H1 (cell line): ENCODE measurements around the gene ABHD6. TPM values are rescaled to one million over a fixed set of nuclear protein-coding genes. Genes with fewer than 3 reads are reported as not detected.

Source experiments
- CTCF ChIA-PET: fragments of 300-600 bp; sonication (Branson Sonifier 250); formaldehyde crosslinking; loops from one replicate; lab custom pipeline; 2021; ENCODE audit not compliant: partially characterized antibody; lab: Charles Lee
- POLR2A ChIA-PET: fragments of 300-600 bp; sonication (Branson Sonifier 250); formaldehyde crosslinking; loops from one replicate; lab custom pipeline; 2021; ENCODE audit warnings: inconsistent platforms; ENCODE audit not compliant: partially characterized antibody; lab: Charles Lee
- DNase-seq, 2 experiments: peaks; one replicate each; pipeline versions ENCODE4 v3.0.0 to v3.0.0-alpha.2; 2010 to 2022; ENCODE audit warnings: low spot score in 2 of 2, low read depth in 1 of 2, mixed read lengths in 1 of 2
- FAIRE-seq: peaks from 2 replicates; lab custom pipeline; 2011; peaks lifted over from hg19 to GRCh38; lab: Jason Lieb, UNC
- H2AFZ ChIP-seq: 2 replicates; pipeline ENCODE4 v1.8.1; 2012; ENCODE audit warnings: low read length, inconsistent platforms
- H2AK5ac ChIP-seq: 2 replicates; pipeline ENCODE4 v1.6.1; 2013; ENCODE audit warnings: low read depth, low read length
- H2BK120ac ChIP-seq: replicated peaks from 2 replicates; pipeline ENCODE3; 2013; ENCODE audit warnings: low read depth, low read length, inconsistent platforms
- H2BK12ac ChIP-seq: 2 replicates; pipeline ENCODE4 v1.6.1; 2013; ENCODE audit warnings: low read depth, low read length
- H2BK15ac ChIP-seq: 2 replicates; pipeline ENCODE4 v1.6.1; 2013; ENCODE audit warnings: low read length
- H2BK20ac ChIP-seq: 2 replicates; pipeline ENCODE4 v1.6.1; 2013; ENCODE audit warnings: low read length
- H2BK5ac ChIP-seq: 2 replicates; pipeline ENCODE4 v1.6.1; 2013; ENCODE audit warnings: low read depth, low read length
- H3K14ac ChIP-seq: 2 replicates; pipeline ENCODE4 v1.6.1; 2013; ENCODE audit warnings: inconsistent platforms; ENCODE audit not compliant: insufficient read length
- H3K18ac ChIP-seq: 2 replicates; pipeline ENCODE4 v1.6.1; 2013; ENCODE audit warnings: low read length; ENCODE audit errors: extremely low read depth
- H3K23ac ChIP-seq: 2 replicates; pipeline ENCODE4 v1.6.1; 2013; ENCODE audit warnings: inconsistent platforms; ENCODE audit not compliant: insufficient read length
- H3K23me2 ChIP-seq: 2 replicates; pipeline ENCODE4 v1.6.1; 2013; ENCODE audit warnings: low read depth, low read length
- H3K27ac ChIP-seq: 2 replicates; pipeline ENCODE4 v1.6.1; 2011; ENCODE audit warnings: low read depth, low read length, inconsistent platforms
- H3K27me3 ChIP-seq, 4 experiments: replicated peaks in 1 of 4; 1 replicate in 1 of 4; 2 replicates in 3 of 4; pipeline versions ENCODE4 v1.6.1 to v1.8.1; 2011 to 2013; ENCODE audit warnings: low read length in 3 of 4, mild to moderate bottlenecking in 3 of 4, inconsistent platforms in 2 of 4, mixed read lengths in 2 of 4, moderate library complexity in 1 of 4; ENCODE audit not compliant: control insufficient read depth in 3 of 4, insufficient read depth in 3 of 4; ENCODE audit errors: extremely low read depth in 1 of 4
- H3K36me3 ChIP-seq, 4 experiments: 2 replicates each; pipeline versions ENCODE4 v1.6.1 to v1.8.1; 2011 to 2013; ENCODE audit warnings: mild to moderate bottlenecking in 4 of 4, low read length in 3 of 4, moderate library complexity in 2 of 4, control low read depth in 1 of 4, inconsistent platforms in 1 of 4; ENCODE audit not compliant: insufficient read depth in 4 of 4, control insufficient read depth in 2 of 4
- H3K4ac ChIP-seq: replicated peaks from 2 replicates; pipeline ENCODE3; 2013; ENCODE audit warnings: low read length, low read depth, mixed read lengths, inconsistent platforms; ENCODE audit not compliant: insufficient read length
- H3K4me1 ChIP-seq, 4 experiments: replicated peaks in 1 of 4; 1 replicate in 1 of 4; 2 replicates in 3 of 4; pipeline versions ENCODE4 v1.6.1 to v1.8.1; 2011 to 2013; ENCODE audit warnings: low read length in 3 of 4, inconsistent platforms in 2 of 4, mixed read lengths in 1 of 4; ENCODE audit not compliant: insufficient read depth in 4 of 4, control insufficient read depth in 3 of 4
- H3K4me2 ChIP-seq, 2 experiments: 2 replicates each; pipeline versions ENCODE4 v1.6.1 to v1.8.1; 2011 to 2013; ENCODE audit warnings: low read depth in 2 of 2, low read length in 2 of 2, control low read depth in 1 of 2, inconsistent platforms in 1 of 2, mild to moderate bottlenecking in 1 of 2; ENCODE audit not compliant: insufficient read depth in 1 of 2
- H3K4me3 ChIP-seq, 4 experiments: fragments of 200-600, 300-600 bp in 1 of 4; sonication (generic), shearing (Covaris generic), sonication (Bioruptor Twin) in 1 of 4; 2 replicates each; pipeline versions ENCODE4 v1.5.1 to v1.8.1; 2011 to 2016; ENCODE audit warnings: low read length in 4 of 4, low read depth in 3 of 4, control low read depth in 2 of 4, inconsistent platforms in 2 of 4, mild to moderate bottlenecking in 2 of 4, mixed read lengths in 1 of 4, moderate library complexity in 1 of 4; ENCODE audit not compliant: insufficient read depth in 2 of 4; ENCODE audit errors: extremely low read depth in 1 of 4
- H3K56ac ChIP-seq: replicated peaks from 2 replicates; pipeline ENCODE3; 2013; ENCODE audit warnings: low read depth, mild to moderate bottlenecking, mixed read lengths, low read length, inconsistent platforms; ENCODE audit not compliant: insufficient read length
- H3K79me1 ChIP-seq: 2 replicates; pipeline ENCODE4 v1.6.1; 2013; ENCODE audit warnings: low read depth, low read length, control low read depth
- H3K79me2 ChIP-seq, 2 experiments: 2 replicates each; pipeline versions ENCODE4 v1.6.1 to v1.8.1; 2012 to 2013; ENCODE audit warnings: low read length in 2 of 2, mild to moderate bottlenecking in 2 of 2, inconsistent platforms in 1 of 2; ENCODE audit not compliant: insufficient read depth in 2 of 2, control insufficient read depth in 1 of 2
- H3K9ac ChIP-seq, 4 experiments: replicated peaks in 1 of 4; 1 replicate in 1 of 4; 2 replicates in 3 of 4; pipeline versions ENCODE4 v1.6.1 to v1.8.1; 2011 to 2013; ENCODE audit warnings: low read depth in 3 of 4, low read length in 3 of 4, control low read depth in 2 of 4, mild to moderate bottlenecking in 2 of 4, moderate library complexity in 2 of 4, inconsistent platforms in 1 of 4; ENCODE audit errors: extremely low read depth in 1 of 4
- H3K9me3 ChIP-seq, 2 experiments: 2 replicates each; pipeline versions ENCODE4 v1.6.1 to v1.8.1; 2012 to 2013; ENCODE audit warnings: mild to moderate bottlenecking in 2 of 2, moderate library complexity in 2 of 2, control low read depth in 1 of 2, inconsistent platforms in 1 of 2, low read depth in 1 of 2, low read length in 1 of 2, mixed read lengths in 1 of 2; ENCODE audit not compliant: insufficient read depth in 2 of 2
- H4K20me1 ChIP-seq, 2 experiments: replicated peaks in 1 of 2; 2 replicates each; pipeline versions ENCODE3 to v1.8.1; 2011 to 2013; ENCODE audit warnings: inconsistent platforms in 2 of 2, low read length in 2 of 2, mild to moderate bottlenecking in 1 of 2; ENCODE audit not compliant: insufficient read depth in 2 of 2, control insufficient read depth in 1 of 2
- H4K5ac ChIP-seq: 2 replicates; pipeline ENCODE4 v1.6.1; 2013; ENCODE audit warnings: low read length, low read depth, mixed read lengths, inconsistent platforms; ENCODE audit not compliant: insufficient read length
- H4K8ac ChIP-seq: 2 replicates; pipeline ENCODE4 v1.8.0; 2013; ENCODE audit warnings: mild to moderate bottlenecking, moderate library complexity, low read length, inconsistent platforms; ENCODE audit not compliant: insufficient read depth; ENCODE audit errors: extremely low read depth
- H4K91ac ChIP-seq: replicated peaks from 2 replicates; pipeline ENCODE3; 2013; ENCODE audit warnings: low read length, mixed read lengths, inconsistent platforms; ENCODE audit not compliant: insufficient read length
- BRCA1 ChIP-seq: IDR thresholded peaks from 2 replicates; pipeline ENCODE4 v1.6.1; 2012; ENCODE audit warnings: low read depth, low read length, improper control_type of control experiment
- KDM1A ChIP-seq: fragments of 200-600, 300-600 bp; sonication (generic); IDR thresholded peaks from 2 replicates; pipeline ENCODE4 v1.7.1; 2016; ENCODE audit warnings: mild to moderate bottlenecking, low read length, borderline replicate concordance
- RAD21 ChIP-seq, 2 experiments: IDR thresholded peaks in 1 of 2; conservative IDR thresholded peaks in 1 of 2; 2 replicates each; pipeline ENCODE4 v1.6.1; 2011; ENCODE audit warnings: low read depth in 2 of 2, low read length in 2 of 2, improper control_type of control experiment in 1 of 2, inconsistent platforms in 1 of 2, mild to moderate bottlenecking in 1 of 2, moderate library complexity in 1 of 2
- WGBS, 2 experiments: shearing (Covaris generic) in 1 of 2; methylation state at CpG; one replicate each; pipeline versions ENCODE4 v1.1.6 to v1.1.7; 2013 to 2015; ENCODE audit warnings: low lambda C conversion rate in 2 of 2, mixed read lengths in 2 of 2, inconsistent platforms in 1 of 2, low coverage in 1 of 2, missing lambda C conversion rate in 1 of 2; ENCODE audit not compliant: insufficient replicate concordance in 2 of 2, insufficient coverage in 1 of 2, insufficient read length in 1 of 2; ENCODE audit errors: extremely low coverage in 1 of 2, missing lambda C conversion rate in 1 of 2; 5-methylcytosine and 5-hydroxymethylcytosine counted together
- polyA plus RNA-seq, 7 experiments: library from polyadenylated mRNA; depleted of rRNA in 3 of 7; stranded (reverse) in 5 of 7; unstranded in 2 of 7; fragments of >200 nt in 5 of 7; fragments of 200-250 nt in 2 of 7; gene quantifications; 1 replicate in 5 of 7; 2 replicates in 1 of 7; 4 replicates in 1 of 7; pipeline versions ENCODE4 v1.2.1 to v1.2.3, GENCODE V29; 2011 to 2013; ENCODE audit warnings: missing spikeins in 2 of 7, mixed read lengths in 2 of 7
- total RNA-seq: library from RNA; stranded (reverse); fragmentation: NEBNext Ultra II Directional; extraction: Animal tissue kit (Norgen Biotek cat#: 25700); gene quantifications from 2 replicates; pipeline ENCODE4 v1.2.1, GENCODE V29; 2021

Gene ABHD6
- total and polyA plus RNA-seq, 2 of the 8 experiments (the other 6 are each of a cell fraction or from before 2014, with no cell fraction given): 5.9 to 6.6 TPM

DNA sequence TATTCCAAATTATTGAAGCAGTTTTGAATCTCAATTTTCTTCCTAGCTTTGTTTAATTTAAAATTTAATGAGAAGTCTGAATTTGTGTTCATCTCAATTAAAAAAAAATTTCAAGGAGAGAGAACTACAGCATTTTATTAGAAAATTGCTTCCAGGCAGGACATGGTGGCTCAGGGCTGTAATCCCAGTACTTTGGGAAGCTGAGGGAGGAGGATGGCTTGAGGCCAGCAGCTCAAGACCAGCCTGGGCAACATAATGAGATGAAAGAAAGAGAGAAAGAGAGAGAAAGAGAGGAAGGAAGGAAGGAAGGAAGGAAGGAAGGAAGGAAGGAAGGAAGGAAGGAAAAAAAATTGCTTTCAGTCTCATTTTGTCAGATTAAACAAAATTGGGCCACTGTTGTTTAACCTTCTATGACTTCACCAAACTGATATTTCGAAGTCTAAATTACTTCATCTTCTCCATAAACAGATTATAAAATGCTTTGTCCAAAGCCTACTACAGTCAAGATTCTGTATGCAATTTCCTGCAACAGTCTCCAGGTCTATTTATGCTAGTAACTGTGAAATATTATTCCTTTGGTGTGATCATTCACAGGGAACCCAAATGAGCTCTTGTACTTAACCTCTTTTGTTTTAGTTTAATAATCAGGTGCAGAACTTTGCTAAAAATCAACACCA is 6.6 kb upstream of the ABHD6 start:
- no peak overlapping the region for H3K9ac ChIP-seq
- H2BK15ac ChIP-seq: no peak overlapping the region
- no peak overlapping the region for H4K91ac ChIP-seq
- H2BK120ac ChIP-seq: no peak overlapping the region
- no peak overlapping the region for H3K27ac ChIP-seq
- no peak overlapping the region for H2BK20ac ChIP-seq
- ChIA-PET POLR2A (interaction anchor here (0.9 kb wide), 1 partner anchor 9 kb away, joined by 3 read pairs; no protein-coding TSS in a partner anchor), CTCF (interaction anchor here (0.7 to 6.5 kb wide), 5 partner anchors 13 to 310 kb away, joined by 3 to 47 read pairs (median 3); no protein-coding TSS in a partner anchor)
- H3K56ac ChIP-seq: no peak overlapping the region
- H2BK12ac ChIP-seq: no peak overlapping the region
- FAIRE-seq (no peak), DNase-seq (no peak)
- H3K4ac ChIP-seq: no peak overlapping the region
- 5% methylated on average over 1 of the region's 1 CpG; no CpG with 5 or more reads in 1 of the 2 experiments for WGBS, 2 experiments
- H4K5ac ChIP-seq: no peak overlapping the region
- H3K4me2 ChIP-seq: no peak overlapping the region
- no peak overlapping the region for H2BK5ac ChIP-seq
- no peak overlapping the region for H4K8ac ChIP-seq
- TF ChIP-seq BRCA1: no peak
- TF ChIP-seq KDM1A: no peak
- no peak for TF ChIP-seq RAD21 (IDR thresholded peaks at IDR 0.05 in 1 of 2, conservative IDR thresholded peaks at IDR 0.05 in 1 of 2; ENCODE audit: low read depth in 2 of 2, low read length in 2 of 2)
- H2AFZ ChIP-seq: no peak overlapping the region
- no peaks in the 10 kb centered on the region; the same call in 1 of the 2 replicates for H3K23me2 ChIP-seq
- H3K79me1 ChIP-seq: no peaks in the 10 kb centered on the region
- no peaks in the 10 kb centered on the region for H3K9me3 ChIP-seq
- H3K23ac ChIP-seq: no peak overlapping the region
- no peak overlapping the region for H3K14ac ChIP-seq
- no peaks in the 10 kb centered on the region for H4K20me1 ChIP-seq
- H3K4me1 ChIP-seq: no peaks in the 10 kb centered on the region
- no peak overlapping the region for H3K18ac ChIP-seq
- H3K4me3 ChIP-seq: no peak overlapping the region
- peaks cover 2 to 10% (median 4%) of the 10 kb centered on the region in 4 experiments for H3K27me3 ChIP-seq
- no peaks in the 10 kb centered on the region for H3K36me3 ChIP-seq
- no peaks in the 10 kb centered on the region for H3K79me2 ChIP-seq
- H2AK5ac ChIP-seq: no peak overlapping the region
